GF-D8 (cell line): Measurements from ENCODE around the gene PDCD4.
A peak's percentile ranks its signal among the peaks of the same experiment; 100 is the strongest.

Experiments used
- DNase-seq: peaks from one replicate; lab custom pipeline; 2025; lab: John Stamatoyannopoulos, UW

Gene PDCD4

GRCh38 chr10:110919971-110920881 lies 48.5 kb downstream of the PDCD4 start:
- peak; percentile 84 for DNase-seq

GRCh38 chr10:110923856-110924493 lies 52.2 kb downstream of the PDCD4 start:
- no peak for DNase-seq

- no peak for DNase-seq
These were observed 55.7 kb downstream of the PDCD4 start for GRCh38 chr10:110927461-110927860.

GRCh38 chr10:110931769-110932381 lies 60.1 kb downstream of the PDCD4 start:
- no peak for DNase-seq

- DNase-seq: no peak
These were observed 60.9 kb downstream of the PDCD4 start for GRCh38 chr10:110932505-110933180.

GRCh38 chr10:110936757-110937156 lies 65.0 kb downstream of the PDCD4 start:
- DNase-seq: no peak

GRCh38 chr10:110939419-110939818 lies 67.7 kb downstream of the PDCD4 start:
- no peak for DNase-seq

GRCh38 chr10:110944792-110945396 lies 73.2 kb downstream of the PDCD4 start:
- peak; percentile 64 for DNase-seq

GRCh38 chr10:110946496-110946895 lies 74.8 kb downstream of the PDCD4 start:
- DNase-seq: no peak

- no peak for DNase-seq
These were observed 75.4 kb downstream of the PDCD4 start for GRCh38 chr10:110947061-110947595.
